ENCODE data around the gene HACL1.

HACL1 gene

GRCh38 chr3:15601399-15602145, at the start of gene HACL1, which contains the start of gene BTD:
TSS of gene HACL1 (minus strand) at chr3:15601569. CDS start at chr3:15601463, 106 bp downstream.
TSS of gene BTD (plus strand) at chr3:15601745. CDS start at chr3:15635440, 33,695 bp downstream.
- DNase-seq, result no peak

- DNase-seq, result no peak
These were observed 48.5 kb upstream of the HACL1 start for GRCh38 chr3:15649858-15650257.

- no peak for DNase-seq
These were observed 48.0 kb upstream of the HACL1 start for GRCh38 chr3:15649341-15649740.

GRCh38 chr3:15647611-15648167, 46.3 kb upstream of the HACL1 start:
- DNase-seq, result no peak

- no peak for DNase-seq
These were observed 45.6 kb upstream of the HACL1 start for GRCh38 chr3:15646851-15647511.

- no peak for DNase-seq
These were observed 44.6 kb upstream of the HACL1 start for GRCh38 chr3:15645740-15646501.

- DNase-seq, result no peak
These were observed 43.9 kb upstream of the HACL1 start for GRCh38 chr3:15645246-15645645.

- DNase-seq, result no peak
These were observed 37.5 kb upstream of the HACL1 start for GRCh38 chr3:15638891-15639262.

GRCh38 chr3:15638193-15638890, 37.0 kb upstream of the HACL1 start:
- no peak for DNase-seq

GRCh38 chr3:15637131-15637951, 36.0 kb upstream of the HACL1 start:
- DNase-seq, result peak; percentile 25

GRCh38 chr3:15636028-15636709, 34.8 kb upstream of the HACL1 start:
- no peak for DNase-seq

GRCh38 chr3:15635121-15635661, 33.8 kb upstream of the HACL1 start:
- DNase-seq, result no peak

GRCh38 chr3:15634671-15635070, 33.3 kb upstream of the HACL1 start:
- DNase-seq, result no peak

- DNase-seq, result no peak
These were observed 32.6 kb upstream of the HACL1 start for GRCh38 chr3:15633766-15634598.

- peak; percentile 62 for DNase-seq
These were observed 31.8 kb upstream of the HACL1 start for GRCh38 chr3:15633159-15633558.

GRCh38 chr3:15632212-15632580, 30.8 kb upstream of the HACL1 start:
- DNase-seq, result no peak

GRCh38 chr3:15631426-15632211, 30.2 kb upstream of the HACL1 start:
- DNase-seq, result no peak

GRCh38 chr3:15630646-15631350, 29.4 kb upstream of the HACL1 start:
- DNase-seq, result no peak
